NCI-H1694 (cell line): Measurements from ENCODE around the gene C3orf18.
"Not testable (repeated sequence)": the region's sequence is repeated elsewhere in the genome, so short reads cannot be mapped to it uniquely, and the experiment has no call there.

Experiments used
- DNase-seq: peaks from one replicate; lab custom pipeline; 2025; lab: John Stamatoyannopoulos, UW

C3orf18 gene

DNA sequence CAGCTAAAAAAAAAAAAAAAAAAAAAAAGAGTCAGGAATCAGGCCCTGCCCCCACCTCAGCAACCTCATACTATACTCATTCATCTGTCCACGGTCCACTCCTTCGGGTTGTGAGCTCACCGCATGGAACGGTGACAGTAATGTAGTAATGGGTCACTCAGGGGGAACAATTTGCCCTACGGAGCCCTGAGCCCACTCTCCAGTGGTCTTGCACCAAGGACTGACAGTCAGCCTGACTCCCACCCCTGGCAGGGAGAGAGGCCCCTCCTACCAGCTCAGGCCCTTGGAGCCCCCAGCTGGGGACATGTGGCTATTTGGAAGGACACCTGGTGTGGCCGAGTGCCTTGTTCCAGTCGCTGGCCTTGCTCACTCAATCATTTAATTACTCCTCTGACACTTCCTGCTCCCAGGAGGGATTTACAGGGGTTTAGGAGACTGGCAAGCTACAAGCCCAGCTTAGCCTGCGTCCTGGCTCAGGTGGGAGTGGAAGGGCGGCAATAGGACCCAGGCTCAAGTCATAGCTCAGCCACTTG lies 44.2 kb downstream of the C3orf18 start:
- DNase-seq, result no peak

DNA sequence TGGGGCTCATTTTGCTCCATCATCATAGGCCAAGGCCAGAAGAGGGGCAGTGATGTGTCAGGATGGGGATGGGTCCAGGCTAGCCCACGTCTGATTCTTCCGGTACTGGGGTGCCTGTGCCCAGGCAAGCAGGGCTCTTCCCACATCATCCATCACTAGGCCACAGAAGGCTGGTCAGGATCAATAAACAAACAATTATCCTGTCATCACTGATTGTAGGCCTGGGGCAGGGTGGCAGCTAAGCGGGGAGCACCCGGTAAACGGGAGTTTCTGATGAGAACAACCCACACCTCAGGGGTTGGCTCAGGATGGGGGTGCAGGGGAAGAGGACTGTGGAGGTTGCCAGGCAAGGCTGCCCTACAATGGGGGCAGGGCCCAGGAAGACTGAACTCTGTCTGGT lies 46.0 kb downstream of the C3orf18 start:
- DNase-seq, result no peak

DNA sequence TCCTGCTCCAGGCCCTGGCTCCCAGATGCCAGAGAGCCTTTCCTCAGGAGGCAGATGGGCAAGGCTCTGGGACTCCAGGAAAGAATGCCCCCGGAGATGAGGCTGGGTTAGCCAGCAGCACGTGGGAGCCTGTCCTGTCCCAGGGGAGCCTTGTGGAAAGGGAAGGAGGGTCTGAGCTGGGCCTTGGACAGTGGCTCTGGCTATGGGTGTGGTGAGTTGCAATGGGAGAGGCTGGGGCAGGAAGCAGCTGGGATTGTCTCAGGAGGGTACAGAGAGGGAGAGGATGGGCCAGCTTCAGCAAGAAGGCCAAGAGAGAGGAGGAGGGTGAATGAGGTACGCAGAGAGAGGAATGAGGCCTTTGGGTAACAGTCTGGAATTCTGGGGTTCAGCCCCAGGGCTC lies 46.7 kb downstream of the C3orf18 start:
- DNase-seq, result no peak

DNA sequence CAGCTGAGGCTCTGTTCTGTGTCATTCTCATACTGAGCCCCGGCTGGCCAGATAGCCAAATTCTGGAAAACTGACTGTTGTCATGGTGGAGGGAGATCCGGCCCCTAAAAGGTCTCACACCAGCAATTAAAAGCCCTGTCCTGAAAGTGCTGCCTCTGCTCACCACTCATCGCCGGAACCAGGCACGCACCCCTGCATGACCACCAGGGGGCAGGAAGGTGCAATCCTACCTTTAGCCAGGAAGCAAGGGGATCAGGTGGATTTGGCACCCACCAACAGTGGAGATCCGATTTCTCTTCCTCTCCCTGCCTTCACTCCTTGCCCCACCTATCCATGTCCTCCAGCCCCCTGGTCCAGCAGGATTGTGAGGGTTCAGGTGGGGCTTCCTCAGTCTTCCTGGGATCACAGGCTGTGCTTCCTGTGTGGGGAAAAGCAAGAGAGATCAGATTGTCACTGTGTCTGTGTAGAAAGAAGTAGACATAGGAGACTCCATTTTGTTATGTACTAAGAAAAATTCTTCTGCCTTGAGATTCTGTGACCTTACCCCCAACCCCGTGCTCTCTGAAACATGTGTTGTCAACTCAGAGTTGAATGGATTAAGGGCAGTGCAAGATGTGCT lies 48.0 kb downstream of the C3orf18 start:
- DNase-seq, result peak; percentile 32

DNA sequence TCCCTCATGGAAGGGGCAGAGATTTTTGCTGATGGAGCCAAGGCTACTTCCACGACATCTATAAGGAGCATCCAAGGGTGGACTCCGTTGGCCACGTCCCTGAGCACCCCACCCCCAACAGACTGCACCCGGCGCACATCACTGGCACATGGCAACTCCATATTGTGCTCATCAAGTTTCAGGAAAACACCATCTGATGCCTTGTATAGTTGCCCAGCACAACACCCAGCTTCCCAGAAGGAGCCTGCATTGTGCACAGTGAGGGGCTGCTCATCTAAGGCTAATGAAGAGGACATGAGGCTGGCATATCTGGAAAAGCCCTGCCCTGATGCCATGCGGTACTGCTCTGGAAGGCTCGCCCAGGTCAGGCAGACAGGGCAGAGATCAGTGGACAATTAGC lies 49.1 kb downstream of the C3orf18 start:
- peak; percentile 27 for DNase-seq

DNA sequence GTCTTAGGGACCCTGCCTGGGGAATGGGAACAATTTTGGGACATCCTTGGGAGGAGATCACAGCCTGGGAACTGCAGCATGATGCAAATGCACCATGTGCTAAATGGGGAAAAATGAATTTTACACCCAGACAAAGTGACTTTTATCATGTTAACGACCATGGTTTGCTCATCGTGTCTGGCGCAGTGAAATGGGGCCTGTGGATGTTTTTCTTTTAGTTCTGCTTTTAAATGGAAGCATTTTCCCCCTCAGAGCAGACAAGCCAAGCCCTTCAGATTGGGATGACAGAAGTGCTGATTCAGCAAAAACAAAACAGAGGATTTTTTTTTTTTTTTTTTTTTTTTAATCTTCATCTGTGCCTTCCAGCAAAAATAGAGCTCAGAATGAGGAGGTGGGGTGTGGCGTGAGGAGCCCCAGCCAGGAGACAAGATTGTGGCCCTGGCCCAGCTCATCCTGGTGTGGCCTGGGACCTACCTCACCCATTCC lies 49.8 kb downstream of the C3orf18 start:
- no peak for DNase-seq

DNA sequence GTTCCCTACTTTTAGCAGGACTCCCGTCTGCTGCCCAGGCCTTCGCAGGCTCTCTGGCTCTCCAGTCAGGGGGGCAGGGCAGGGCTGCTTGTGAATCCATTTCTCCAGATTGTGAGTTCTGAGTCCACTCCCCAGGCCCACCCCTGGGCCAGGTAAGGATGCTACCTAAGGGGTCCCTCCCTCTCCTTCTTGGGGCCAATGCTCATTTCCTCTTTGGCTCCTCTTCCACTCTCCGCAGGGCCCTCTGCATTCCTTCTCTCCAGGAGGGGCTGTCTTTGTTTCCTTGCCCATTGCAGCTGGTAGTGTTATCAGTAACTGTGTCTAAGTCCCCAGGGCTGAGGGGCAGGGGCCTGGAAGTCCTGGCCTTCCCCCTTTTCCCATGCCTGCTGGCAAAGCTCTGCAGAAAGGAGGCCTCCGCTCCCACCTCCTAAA lies 51.1 kb downstream of the C3orf18 start:
- no peak for DNase-seq

DNA sequence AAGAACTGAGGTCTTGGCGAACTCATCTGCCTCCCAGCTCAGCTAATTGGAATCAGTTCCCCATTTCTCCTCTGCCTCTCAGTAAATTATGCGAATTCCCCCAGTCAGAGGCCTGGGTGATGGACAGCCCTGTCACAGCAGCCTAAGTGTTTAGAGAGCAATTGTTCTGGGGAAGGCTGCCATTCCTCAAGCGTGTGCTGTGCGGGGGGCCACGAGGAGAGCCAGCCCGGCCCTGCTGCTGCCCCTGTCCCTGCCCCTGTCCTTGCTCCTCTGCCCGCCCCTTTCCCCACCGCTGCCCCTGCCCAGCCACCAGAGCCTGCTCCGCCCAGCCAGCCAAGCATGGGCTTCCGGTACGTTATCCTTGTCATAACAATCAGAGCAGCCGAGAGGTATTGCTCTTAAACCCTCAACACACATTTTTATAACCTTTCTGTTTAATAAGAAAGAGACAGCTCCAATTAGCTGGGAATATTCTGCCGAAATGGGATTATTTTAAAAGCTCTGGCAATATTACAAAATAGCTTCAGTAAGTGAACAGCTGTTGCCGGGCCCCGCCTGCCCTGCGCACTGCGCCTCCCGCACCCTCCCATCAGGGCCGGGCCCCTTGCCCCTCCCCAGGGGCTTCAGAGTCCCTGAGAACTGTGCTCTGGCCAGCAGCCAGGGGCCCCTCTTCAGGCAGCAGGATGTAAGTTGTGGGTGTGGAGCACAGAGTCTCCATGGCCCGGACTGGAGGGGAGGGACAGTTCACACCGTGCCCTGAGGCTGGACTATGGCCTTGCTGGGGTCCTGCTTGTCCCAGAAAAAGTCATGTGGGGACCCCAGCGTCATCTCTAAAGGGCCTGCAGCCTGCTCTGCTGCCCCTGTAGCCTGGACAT lies 51.7 kb downstream of the C3orf18 start:
- peak; percentile 58 for DNase-seq

DNA sequence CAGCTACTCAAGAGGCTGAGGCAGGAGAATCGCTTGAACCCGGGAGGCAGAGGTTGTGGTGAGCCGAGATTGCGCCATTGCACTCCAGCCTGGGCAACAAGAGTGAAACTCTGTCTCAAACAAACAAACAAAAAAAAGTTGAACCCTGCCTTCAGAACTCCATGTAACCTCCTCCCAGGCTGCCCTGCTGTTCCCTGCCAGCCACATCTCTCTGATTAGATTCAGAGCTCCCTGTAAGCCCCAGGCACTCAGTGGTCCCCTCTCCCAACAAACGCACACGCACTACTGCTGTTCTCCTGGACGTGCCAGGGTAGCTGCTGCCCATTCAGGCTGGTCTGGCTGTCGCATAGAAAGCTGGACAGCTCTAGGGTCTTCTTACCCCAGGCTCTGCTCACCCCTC lies 54.6 kb downstream of the C3orf18 start:
- DNase-seq, result not testable (repeated sequence)

DNA sequence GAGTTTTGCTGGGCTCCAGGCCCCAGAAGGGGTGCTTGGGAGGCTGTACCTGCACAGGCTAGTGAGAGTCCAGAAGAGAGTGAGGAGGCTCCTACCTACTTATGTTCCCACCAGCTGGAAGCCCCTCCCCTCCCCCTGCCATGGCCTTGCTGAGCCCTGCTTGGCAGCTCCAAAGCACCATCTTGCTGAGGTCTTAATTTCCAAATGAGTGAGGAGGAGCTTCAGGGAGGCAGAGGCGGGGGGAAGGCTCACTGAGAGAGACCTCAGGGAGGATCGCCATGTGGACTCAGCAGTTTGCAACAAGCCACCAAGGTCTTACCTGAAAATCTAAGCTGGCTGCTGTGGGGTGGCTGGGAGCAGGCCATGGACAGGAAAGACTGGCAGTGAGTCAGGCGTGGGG lies 55.4 kb downstream of the C3orf18 start:
- DNase-seq, result no peak

DNA sequence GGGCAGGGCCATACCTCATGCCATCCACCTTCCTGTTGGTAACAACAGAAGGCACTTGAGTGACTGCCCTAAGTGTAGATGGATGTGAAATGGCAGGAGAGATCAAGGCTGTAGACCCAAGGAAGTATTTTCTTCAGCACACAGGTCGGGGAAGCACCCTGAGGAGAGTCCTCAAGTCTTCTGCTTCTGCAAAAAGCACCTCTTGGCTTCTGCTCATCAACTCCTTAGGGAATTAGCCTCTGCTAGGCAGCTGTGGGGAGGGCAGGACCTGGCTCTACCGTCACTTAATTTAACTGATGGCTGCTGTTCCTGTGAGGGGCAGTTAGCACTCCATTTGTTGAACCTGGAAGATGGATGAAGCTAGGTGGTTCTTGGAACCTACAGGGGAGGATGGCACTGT lies 57.2 kb downstream of the C3orf18 start:
- DNase-seq, result no peak

DNA sequence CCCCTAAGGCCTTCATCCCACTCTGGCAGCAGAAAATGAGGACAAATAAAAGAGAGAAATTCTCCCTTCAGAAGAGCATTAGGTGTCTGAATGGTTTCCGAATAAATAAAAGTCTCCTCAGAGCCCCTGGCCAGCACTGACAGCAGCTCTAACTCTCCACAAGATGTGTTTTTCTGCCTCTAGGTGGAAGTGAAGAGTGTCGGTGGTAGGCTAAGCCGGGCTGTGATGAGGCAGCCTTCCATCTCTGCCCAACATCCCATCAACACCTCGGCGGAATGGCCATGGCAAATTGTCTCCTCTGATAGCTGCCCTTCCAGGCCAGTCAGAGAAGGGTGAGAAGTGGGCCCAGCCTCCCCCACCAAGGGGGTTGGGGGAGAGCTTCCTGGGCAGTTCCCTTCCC lies 57.8 kb downstream of the C3orf18 start:
- no peak for DNase-seq

DNA sequence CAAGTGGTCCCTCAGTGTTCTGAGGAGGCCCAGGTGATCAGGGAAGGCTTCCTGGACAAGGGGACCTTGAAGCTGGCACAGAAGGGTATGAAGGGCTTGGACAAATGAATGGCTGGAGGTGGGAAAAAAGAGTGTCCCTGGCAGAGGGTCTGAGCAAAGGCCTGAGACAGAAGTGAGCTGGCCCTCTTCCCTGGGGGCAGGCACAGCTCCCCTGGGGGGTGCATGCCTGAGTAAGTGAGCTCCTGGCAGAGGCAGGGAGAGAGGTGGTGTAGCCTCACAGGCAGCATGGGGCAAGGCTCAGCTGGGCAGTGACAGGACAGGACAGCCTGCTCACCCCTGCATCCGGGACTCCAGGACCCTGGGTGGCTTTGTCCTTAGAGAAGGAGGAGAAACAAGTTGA lies 58.7 kb downstream of the C3orf18 start:
- no peak for DNase-seq
